GM19455 (cell line): ENCODE data around the gene TNFRSF4.

Experiments
- ATAC-seq: cut with Tn5 transposase; IDR thresholded peaks from one replicate; pipeline ENCODE4 v1.9.1; 2021; ENCODE audit not compliant: unreplicated experiment

The TNFRSF4 gene

GRCh38 chr1:1219341-1219740 is 5.4 kb upstream of the TNFRSF4 start:
- ATAC-seq, result no peak

DNA sequence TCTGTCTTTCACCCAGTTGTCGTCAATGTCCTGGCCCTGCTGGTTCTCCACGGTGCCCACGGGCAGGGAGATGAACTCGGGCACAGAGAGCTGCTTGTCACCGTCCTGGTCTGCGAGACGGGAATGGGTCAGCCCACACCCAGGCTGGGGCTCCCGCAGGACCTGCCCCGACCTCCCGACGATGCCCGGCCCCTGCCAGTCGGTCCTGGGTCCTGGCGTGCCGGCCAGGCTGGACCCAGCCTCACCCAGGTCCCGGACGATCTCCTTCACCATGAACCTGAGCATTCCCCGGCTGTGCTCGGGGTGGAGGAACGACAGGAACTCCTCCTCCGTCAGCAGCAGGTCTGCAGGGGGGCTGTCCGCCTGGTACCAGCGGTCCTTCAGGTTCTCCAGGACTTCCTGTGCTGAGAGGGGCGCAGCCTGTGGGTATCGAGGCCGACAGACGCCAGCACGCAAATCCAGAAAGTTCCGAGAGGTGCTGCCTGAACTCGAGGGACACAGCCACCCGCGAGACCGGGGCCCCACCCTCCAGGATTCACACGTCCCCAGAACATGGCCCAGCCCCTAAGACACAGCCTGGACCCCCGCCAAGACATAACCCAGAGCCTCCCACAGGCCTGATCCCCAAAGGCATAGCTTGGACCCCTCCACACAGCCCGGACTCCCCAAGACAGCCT is 4.7 kb upstream of the TNFRSF4 start:
- ATAC-seq, result no peak

GRCh38 chr1:1217621-1218523 is 3.9 kb upstream of the TNFRSF4 start:
- ATAC-seq, result no peak

- ATAC-seq, result no peak
These were observed 3.0 kb upstream of the TNFRSF4 start for GRCh38 chr1:1216770-1217620.

DNA sequence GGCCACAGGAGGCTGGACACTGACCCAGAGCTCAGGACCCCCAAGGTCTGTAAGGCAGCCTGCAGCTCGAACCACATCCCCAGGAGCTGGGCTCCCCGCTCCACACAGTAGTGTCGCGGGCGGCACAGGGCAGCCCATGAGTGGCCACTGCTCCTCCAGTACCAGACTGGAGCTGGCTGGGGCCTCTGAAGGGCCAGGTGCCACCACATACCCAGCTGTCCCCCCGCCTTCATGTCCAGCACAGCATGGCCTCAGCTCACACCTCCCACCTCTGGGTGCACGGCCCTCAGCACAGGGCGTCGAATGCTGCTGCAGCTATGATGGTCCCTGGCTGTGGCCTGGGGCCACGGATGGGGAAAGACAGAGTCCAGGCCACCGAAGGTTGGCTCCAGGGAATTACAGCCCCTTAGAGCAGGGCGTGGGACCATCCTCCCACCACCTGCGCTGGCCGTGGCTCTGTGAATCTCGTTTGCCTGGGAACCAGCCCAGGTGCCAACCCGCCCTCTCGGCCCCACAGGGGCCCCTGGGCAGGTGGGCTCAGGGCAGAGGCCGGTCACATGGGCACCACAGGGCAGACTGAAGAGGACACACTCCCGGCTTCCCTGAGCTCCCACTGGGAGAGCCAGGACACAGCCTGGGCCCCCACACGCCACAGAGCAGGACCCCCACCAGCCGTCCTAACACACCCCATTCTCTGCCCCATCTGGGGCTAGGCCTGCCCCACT is 2.1 kb upstream of the TNFRSF4 start:
- ATAC-seq, result no peak

GRCh38 chr1:1215080-1215676 is 1.2 kb upstream of the TNFRSF4 start:
- ATAC-seq, result no peak

DNA sequence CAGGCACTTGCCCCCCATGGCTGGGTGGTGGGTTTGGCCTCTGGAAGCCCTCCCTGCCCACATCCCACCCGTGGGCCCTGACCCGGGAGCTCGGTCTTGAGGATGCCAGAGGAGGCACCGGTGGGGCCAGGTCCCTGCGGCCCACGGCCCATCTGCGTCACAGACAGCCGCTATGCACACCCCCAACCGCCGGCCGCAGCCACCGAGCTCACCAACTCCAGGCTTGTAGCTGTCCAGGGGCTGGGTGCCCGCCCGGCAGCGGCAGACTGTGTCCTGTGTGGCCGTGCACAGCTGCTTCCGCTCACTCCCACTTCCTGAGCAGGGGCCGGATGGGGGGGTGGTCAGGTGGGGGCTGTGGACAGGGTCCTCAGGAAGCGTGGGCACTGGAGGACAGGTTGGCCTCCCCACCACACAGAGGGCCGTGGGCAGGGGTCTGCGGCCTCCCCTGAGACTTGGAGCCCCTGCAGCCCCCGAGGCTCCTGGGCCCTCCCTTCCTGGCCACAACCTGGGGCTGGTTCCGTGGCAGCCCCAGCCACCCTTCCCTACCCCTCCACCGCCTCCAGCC is 1.1 kb downstream of the TNFRSF4 start:
- no peak for ATAC-seq

- no peak for ATAC-seq
These were observed 2.2 kb downstream of the TNFRSF4 start for GRCh38 chr1:1211541-1212441.

DNA sequence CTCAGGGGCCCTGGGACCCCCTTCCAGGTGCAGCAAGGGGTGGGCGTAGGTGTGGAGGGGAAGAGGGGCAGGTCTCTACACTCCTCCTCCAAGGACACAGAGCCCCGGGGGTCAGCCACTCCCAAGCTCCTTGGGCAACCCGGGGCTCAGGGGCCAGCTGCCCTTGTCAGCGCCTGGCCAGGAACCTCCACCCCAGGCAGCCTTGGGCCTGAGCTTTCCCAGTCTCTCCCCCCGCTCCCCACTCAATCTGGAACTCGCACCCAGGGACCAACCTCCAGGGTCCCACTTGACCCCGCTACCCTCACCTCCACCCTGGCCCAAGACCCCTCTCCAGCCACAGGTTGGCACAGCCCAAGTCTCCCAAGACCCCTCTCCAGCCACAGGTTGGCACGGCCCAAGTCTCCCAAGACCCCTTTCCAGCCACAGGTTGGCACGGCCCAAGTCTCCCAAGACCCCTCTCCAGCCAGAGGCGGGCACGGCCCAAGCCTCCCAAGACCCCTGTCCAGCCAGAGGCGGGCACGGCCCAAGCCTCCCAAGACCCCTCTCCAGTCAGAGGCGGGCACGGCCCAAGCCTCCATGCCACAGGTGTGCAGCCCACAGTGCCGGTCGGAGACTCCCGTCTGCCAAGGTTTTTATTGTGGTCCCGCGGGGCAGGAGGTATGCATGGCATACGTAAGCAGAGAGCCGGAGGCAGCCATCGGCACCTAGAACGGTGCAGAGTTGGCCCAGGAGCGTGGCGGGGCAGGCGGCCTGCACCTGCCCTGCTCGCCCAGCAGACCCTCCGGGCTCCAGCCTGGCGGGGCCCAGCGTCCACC is 3.0 kb downstream of the TNFRSF4 start:
- no peak for ATAC-seq

GRCh38 chr1:1208713-1209433 is 5.1 kb downstream of the TNFRSF4 start:
- no peak for ATAC-seq

DNA sequence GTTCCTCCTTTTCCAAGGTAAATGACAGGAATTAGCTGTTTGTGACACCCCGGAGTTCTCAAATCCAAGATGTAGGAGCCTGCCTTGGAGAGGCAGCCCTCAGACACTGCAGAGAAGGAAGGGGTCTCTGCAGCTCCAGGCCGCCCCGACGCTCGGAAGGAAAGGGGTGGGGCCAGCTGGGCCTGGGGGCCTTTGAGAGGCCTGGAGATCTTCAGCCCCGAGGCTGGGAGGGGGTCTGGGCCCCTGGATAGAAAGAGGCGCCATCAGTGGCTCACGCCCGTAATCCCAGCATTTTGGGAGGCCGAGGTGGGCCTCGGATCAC is 6.4 kb downstream of the TNFRSF4 start:
- no peak for ATAC-seq

- no peak for ATAC-seq
These were observed 6.9 kb downstream of the TNFRSF4 start for GRCh38 chr1:1206966-1207531.

DNA sequence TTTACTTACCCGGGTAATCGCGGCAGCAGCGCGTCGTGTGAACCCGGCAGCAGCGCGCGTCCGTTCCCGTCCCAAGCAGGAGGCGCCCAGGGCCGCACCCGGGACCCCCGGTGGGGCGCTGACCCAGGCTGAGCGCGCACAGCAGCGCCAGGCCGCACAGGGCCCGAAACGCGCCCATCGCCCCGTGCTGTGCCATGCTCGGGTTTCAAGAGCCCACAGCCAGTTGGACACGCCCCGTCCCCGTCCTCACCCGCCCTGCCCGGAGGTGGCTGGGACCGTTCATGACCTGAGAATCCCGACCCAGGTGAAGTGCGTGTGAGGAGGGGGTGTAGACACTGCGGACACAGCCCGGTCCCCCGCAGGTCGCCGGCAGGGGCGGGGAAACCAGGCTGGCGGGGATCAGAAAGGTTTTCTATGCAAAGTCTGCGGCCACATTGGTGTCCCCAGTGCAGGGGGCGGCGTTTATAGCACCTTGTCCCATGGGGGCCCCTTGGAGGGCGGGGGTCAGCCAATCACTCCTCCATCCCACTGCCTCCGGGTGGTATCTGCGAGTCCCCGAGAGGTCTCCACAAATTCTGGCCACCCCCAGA is 7.5 kb downstream of the TNFRSF4 start, which contains the start of gene TNFRSF18:
TSS of gene TNFRSF18 (minus strand) at position 217 of the 590 bp plus-strand sequence. CDS start at position 196, 21 bp downstream.
- ATAC-seq, result no peak

GRCh38 chr1:1205769-1206375 is 8.1 kb downstream of the TNFRSF4 start:
- ATAC-seq, result no peak

GRCh38 chr1:1204998-1205768 is 8.8 kb downstream of the TNFRSF4 start:
- ATAC-seq, result no peak
